HCT116 (cell line): ENCODE results near the gene CDK19.

Experiments
- EGR1 ChIP-seq: IDR thresholded peaks from 2 replicates; pipeline ENCODE4 v1.6.1; 2012; ENCODE audit warnings: low read depth
- EZH2phosphoT487 ChIP-seq: fragments of 200-600 bp; IDR thresholded peaks from 2 replicates; pipeline ENCODE4 v1.6.1; 2018; ENCODE audit warnings: antibody characterized with exemption, borderline replicate concordance
- JUND ChIP-seq: IDR thresholded peaks from 2 replicates; pipeline ENCODE4 v1.6.1; 2012
- POLR2AphosphoS5 ChIP-seq: IDR thresholded peaks from 2 replicates; pipeline ENCODE4 v1.6.1; 2011; ENCODE audit warnings: mild to moderate bottlenecking, low read depth, low read length, moderate library complexity
- RAD21 ChIP-seq: IDR thresholded peaks from 2 replicates; pipeline ENCODE4 v1.6.1; 2012; ENCODE audit warnings: low read depth, mild to moderate bottlenecking
- SIN3A ChIP-seq: IDR thresholded peaks from 2 replicates; pipeline ENCODE4 v1.6.1; 2012; ENCODE audit warnings: low read depth
- SP1 ChIP-seq: IDR thresholded peaks from 2 replicates; pipeline ENCODE4 v1.6.1; 2012; ENCODE audit warnings: low read depth
- ZNF274 ChIP-seq: fragments of 200-500 bp; sonication (Bioruptor generic); IDR thresholded peaks from 2 replicates; pipeline ENCODE4 v1.6.1; 2014; ENCODE audit warnings: mild to moderate bottlenecking, low read depth, low read length, inconsistent platforms
- TF ChIP-seq, protein P1 (sequence below), 3 experiments: fragments of 200-600 bp in 1 of 3; sonication (generic) in 1 of 3; IDR thresholded peaks in 2 of 3; conservative IDR thresholded peaks in 1 of 3; 2 replicates each; pipeline ENCODE4 v1.5.1; 2012 to 2017; ENCODE audit warnings: low read depth in 2 of 3, low read length in 2 of 3, antibody characterized with exemption in 1 of 3, borderline replicate concordance in 1 of 3, control low read depth in 1 of 3, mild to moderate bottlenecking in 1 of 3, mixed read lengths in 1 of 3, mixed run types in 1 of 3, moderate library complexity in 1 of 3; ENCODE audit not compliant: insufficient read depth in 1 of 3
- TF ChIP-seq, protein P2 (sequence below): IDR thresholded peaks from 2 replicates; pipeline ENCODE4 v1.6.1; 2012; ENCODE audit warnings: low read depth

DNA sequence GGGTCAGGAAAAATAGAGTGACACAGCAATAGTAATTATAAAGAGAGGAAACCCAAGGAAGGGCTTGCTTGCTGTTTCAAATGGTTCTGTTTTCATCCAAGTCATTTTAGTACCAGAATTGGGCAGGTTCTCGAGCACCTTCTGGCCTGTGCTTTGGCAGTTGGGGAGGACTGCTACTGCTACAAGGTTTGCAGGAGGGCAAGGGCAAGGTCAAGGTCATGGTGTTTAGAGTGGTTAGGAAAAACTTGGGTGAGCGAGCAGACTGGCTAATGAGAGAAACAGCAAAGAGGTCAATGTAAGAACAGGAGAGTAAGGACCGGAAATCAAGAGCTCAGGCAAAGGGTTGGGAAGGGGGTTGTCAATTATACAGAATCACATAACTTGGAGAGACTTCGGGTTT, 164.5 kb downstream of the CDK19 start:
- TF ChIP-seq EZH2phosphoT487 (no peak), ZNF274 (no peak), POLR2AphosphoS5 (no peak), JUND (no peak), SP1 (no peak), EGR1 (no peak), RAD21 (no peak), SIN3A (no peak)
- TF ChIP-seq, protein P1, sequence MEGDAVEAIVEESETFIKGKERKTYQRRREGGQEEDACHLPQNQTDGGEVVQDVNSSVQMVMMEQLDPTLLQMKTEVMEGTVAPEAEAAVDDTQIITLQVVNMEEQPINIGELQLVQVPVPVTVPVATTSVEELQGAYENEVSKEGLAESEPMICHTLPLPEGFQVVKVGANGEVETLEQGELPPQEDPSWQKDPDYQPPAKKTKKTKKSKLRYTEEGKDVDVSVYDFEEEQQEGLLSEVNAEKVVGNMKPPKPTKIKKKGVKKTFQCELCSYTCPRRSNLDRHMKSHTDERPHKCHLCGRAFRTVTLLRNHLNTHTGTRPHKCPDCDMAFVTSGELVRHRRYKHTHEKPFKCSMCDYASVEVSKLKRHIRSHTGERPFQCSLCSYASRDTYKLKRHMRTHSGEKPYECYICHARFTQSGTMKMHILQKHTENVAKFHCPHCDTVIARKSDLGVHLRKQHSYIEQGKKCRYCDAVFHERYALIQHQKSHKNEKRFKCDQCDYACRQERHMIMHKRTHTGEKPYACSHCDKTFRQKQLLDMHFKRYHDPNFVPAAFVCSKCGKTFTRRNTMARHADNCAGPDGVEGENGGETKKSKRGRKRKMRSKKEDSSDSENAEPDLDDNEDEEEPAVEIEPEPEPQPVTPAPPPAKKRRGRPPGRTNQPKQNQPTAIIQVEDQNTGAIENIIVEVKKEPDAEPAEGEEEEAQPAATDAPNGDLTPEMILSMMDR (IDR thresholded peaks at IDR 0.05 in 2 of 3, conservative IDR thresholded peaks at IDR 0.05 in 1 of 3; ENCODE audit: borderline replicate concordance in 1 of 3, insufficient read depth in 1 of 3, low read depth in 2 of 3, low read length in 2 of 3): no peak
- TF ChIP-seq, protein P2, sequence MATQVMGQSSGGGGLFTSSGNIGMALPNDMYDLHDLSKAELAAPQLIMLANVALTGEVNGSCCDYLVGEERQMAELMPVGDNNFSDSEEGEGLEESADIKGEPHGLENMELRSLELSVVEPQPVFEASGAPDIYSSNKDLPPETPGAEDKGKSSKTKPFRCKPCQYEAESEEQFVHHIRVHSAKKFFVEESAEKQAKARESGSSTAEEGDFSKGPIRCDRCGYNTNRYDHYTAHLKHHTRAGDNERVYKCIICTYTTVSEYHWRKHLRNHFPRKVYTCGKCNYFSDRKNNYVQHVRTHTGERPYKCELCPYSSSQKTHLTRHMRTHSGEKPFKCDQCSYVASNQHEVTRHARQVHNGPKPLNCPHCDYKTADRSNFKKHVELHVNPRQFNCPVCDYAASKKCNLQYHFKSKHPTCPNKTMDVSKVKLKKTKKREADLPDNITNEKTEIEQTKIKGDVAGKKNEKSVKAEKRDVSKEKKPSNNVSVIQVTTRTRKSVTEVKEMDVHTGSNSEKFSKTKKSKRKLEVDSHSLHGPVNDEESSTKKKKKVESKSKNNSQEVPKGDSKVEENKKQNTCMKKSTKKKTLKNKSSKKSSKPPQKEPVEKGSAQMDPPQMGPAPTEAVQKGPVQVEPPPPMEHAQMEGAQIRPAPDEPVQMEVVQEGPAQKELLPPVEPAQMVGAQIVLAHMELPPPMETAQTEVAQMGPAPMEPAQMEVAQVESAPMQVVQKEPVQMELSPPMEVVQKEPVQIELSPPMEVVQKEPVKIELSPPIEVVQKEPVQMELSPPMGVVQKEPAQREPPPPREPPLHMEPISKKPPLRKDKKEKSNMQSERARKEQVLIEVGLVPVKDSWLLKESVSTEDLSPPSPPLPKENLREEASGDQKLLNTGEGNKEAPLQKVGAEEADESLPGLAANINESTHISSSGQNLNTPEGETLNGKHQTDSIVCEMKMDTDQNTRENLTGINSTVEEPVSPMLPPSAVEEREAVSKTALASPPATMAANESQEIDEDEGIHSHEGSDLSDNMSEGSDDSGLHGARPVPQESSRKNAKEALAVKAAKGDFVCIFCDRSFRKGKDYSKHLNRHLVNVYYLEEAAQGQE: no peak
